HG03039 (cell line): ENCODE measurements around the gene KIAA1217.
"Not testable (repeated sequence)": the region's sequence is repeated elsewhere in the genome, so short reads cannot be mapped to it uniquely, and the experiment has no call there.

Experiments used
- ATAC-seq: cut with Tn5 transposase; IDR thresholded peaks from one replicate; pipeline ENCODE4 v1.9.1; 2021; ENCODE audit warnings: mild to moderate bottlenecking, moderate library complexity; ENCODE audit not compliant: unreplicated experiment

KIAA1217 gene

DNA sequence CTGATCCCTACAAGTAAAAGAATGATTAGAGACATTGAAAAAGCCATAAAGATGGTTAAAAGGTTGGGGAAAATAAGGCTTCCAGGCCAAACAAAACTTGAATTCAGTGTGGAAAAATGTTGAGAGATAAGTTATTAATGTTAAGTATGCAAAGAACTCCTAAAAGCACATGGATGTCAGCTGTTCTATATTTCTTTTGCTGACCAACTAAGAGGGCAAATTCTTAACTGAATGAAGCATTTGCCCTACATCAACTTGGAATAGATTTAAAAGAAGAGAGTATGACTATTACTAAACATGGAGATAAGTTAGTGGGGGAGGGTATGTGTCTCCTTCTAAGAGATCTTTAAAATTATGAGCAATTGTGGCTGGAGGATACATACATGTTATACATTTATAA lies 124.8 kb downstream of the KIAA1217 start:
- ATAC-seq: no peak

GRCh38 chr10:24334279-24334939 lies 125.5 kb downstream of the KIAA1217 start:
- no peak for ATAC-seq

GRCh38 chr10:24337723-24338122 lies 128.8 kb downstream of the KIAA1217 start:
- not testable (repeated sequence) for ATAC-seq

DNA sequence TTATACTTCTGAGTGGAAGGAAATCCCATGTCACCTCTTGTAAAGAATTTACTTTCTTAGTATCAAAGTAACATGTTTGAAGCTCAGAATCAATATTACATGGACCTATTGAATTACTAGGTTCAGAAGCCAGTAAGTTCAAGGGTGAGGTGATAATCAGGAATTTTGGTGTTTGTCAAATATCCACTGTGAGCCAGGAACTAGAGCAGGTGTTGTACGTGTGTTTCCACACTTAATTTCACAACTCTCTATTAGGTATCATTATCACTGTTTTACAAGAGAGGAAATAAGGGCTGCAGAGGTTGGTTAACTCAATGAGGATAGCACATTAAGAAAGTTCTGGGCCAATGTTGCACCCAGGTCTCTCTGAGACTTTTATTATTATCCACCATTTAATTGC lies 130.4 kb downstream of the KIAA1217 start:
- no peak for ATAC-seq

DNA sequence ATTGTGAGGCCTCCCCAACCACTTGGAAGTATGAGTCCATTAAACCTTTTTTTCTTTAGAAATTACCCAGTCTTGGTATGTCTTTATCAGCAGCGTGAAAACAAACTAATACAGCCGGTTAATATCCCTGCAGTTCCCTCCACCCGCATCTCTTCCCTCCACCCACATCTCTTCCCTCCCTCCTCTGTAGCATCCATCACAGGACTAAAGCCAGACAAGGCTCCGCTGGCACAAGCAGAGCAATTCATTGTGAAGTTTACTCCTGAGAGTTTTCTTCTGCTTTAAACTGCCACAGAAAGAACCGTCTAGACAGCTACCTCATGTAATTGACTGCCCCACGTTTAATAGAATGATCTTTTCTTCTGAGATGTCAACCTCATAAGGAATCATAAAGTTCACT lies 131.5 kb downstream of the KIAA1217 start:
- ATAC-seq: no peak

DNA sequence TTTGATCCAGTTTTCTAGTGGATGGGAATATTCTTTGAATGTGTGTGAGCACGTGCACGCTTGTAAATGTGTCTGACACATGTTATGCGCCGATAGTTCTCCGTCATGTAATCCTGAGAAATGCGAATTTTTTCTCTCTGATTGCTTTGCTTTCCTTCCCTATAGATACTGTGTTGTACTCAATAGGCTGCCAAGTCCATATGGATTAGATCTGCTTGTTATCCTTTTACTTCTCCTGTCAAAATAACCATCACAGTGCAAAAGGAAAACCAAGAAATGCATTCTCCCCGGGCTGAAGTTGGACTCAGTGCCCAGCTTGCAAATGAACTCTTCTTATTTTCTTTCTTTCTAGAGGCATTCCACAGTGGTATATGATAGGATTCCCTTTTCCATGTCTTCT lies 131.9 kb downstream of the KIAA1217 start:
- no peak for ATAC-seq

GRCh38 chr10:24341371-24341770 lies 132.4 kb downstream of the KIAA1217 start:
- no peak for ATAC-seq

GRCh38 chr10:24341897-24342296 lies 133.0 kb downstream of the KIAA1217 start:
- no peak for ATAC-seq

GRCh38 chr10:24343686-24344085 lies 134.7 kb downstream of the KIAA1217 start:
- ATAC-seq: no peak

- ATAC-seq: no peak
These were observed 135.3 kb downstream of the KIAA1217 start for GRCh38 chr10:24344279-24344678.

DNA sequence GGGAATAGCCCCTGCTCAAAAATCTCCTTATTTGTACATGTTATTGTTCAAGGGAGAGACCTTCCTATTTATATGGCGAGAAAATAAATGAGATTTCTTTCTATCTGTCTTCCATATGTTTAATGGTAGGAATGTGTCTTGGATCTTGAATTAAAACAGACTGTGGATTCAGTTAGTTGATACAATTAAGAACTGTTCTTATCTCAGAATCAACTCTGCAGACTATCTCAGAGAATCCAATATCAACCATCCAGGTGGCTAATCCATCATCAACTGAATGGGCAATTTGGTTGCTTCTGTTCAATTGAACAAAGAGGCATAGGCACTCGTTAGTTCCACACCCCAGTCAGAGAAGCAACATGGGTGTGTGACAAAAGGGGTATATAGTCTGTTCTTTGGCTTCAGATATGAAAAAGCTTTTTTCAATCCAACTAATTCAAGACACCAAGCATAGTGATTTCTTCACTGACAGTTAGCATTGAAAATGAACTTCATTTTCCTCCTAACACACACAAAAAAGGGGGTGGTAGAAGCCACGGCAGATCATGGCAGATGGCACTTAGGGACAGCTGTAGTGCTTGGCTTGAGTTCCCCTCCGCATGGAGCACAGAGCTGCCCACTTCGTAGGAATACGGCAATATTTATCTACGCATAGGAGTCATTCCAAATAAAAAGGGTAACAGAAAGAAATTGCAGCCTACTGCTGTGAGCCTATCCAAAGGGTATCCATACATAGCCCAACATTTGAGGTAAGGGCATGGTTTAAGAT lies 135.9 kb downstream of the KIAA1217 start:
- ATAC-seq: no peak

- no peak for ATAC-seq
These were observed 138.1 kb downstream of the KIAA1217 start for GRCh38 chr10:24346877-24347519.

- ATAC-seq: no peak
These were observed 140.6 kb downstream of the KIAA1217 start for GRCh38 chr10:24349379-24350001.

GRCh38 chr10:24350070-24350921 lies 141.4 kb downstream of the KIAA1217 start:
- ATAC-seq: no peak

DNA sequence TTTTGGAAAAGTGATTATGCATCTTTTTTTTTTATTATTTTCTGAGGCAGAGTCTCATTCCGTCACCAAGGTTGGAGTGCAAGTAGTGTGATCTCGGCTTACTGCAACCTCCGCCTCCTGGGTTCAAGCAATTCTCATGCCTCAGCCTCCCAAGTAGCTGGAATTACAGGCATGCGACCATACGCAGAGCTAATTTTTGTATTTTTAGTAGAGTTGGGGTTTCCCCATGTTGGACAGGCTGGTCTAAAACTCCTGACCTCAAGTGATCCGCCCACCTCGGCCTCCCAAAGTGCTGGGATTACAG lies 141.9 kb downstream of the KIAA1217 start:
- not testable (repeated sequence) for ATAC-seq

DNA sequence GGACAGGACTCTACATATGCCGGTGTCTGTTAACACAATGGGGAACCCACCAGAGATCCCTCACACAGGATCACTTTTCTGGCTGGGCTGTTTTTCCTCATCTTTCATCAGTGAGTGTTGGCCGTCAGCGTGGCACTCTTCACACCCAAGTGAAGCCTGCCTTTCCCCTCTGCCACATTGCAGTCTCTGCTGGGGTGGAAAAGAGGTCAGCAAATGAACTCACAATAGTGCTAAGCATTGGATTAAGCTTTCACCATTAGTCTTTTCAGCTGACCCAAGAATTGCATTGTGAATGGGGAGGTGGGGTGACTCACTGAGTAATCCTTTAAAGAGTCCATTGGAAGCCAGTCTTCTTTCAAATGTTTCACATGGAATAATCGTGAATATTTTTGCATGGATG lies 143.0 kb downstream of the KIAA1217 start:
- no peak for ATAC-seq

DNA sequence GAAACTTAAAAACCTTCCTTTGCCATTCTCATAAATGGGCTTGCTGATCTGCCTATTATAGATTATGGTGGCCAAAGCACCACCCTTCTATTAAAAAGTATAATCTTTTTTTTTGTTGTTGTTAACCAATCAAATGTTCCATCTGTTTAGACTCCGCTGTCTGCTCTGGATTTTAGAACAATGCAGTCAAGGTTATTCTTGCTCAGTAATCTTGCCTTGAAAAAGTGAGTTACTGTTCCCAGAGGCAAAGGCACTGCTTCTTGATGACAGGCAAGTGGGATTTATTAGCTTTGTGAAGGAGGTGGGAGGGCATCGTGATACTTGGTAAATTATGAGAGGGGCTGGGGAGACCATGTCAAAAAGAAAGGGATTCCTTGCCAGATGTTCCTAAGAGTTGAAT lies 143.5 kb downstream of the KIAA1217 start:
- no peak for ATAC-seq

- ATAC-seq: no peak
These were observed 144.4 kb downstream of the KIAA1217 start for GRCh38 chr10:24353319-24353718.

GRCh38 chr10:24355056-24355688 lies 146.2 kb downstream of the KIAA1217 start:
- ATAC-seq: no peak

GRCh38 chr10:24357344-24358004 lies 148.5 kb downstream of the KIAA1217 start:
- ATAC-seq: no peak
